SK-N-SH (cell line): ENCODE data around the gene SEMA4B.

Source experiments
- CTCF ChIP-seq: fragments of 200-600 bp; sonication (generic); IDR thresholded peaks from 2 replicates; pipeline ENCODE4 v1.6.1; 2017; ENCODE audit warnings: antibody characterized with exemption, mild to moderate bottlenecking, moderate library complexity
- EP300 ChIP-seq, 2 experiments: IDR thresholded peaks; 2 replicates each; pipeline versions ENCODE4 v1.4.0 to v1.6.1; 2012; ENCODE audit warnings: borderline replicate concordance in 1 of 2, low read depth in 1 of 2, low read length in 1 of 2
- EZH2phosphoT487 ChIP-seq: fragments of 200-600 bp; sonication (generic); IDR thresholded peaks from 2 replicates; pipeline ENCODE4 v1.6.1; 2017; ENCODE audit warnings: low read depth, mixed run types, mild to moderate bottlenecking, antibody characterized with exemption, moderate library complexity, borderline replicate concordance
- JUND ChIP-seq: IDR thresholded peaks from 2 replicates; pipeline ENCODE4 v1.4.0; 2012
- POLR2AphosphoS5 ChIP-seq: IDR thresholded peaks from 2 replicates; pipeline ENCODE4 v1.6.1; 2012; ENCODE audit warnings: low read depth, low read length
- RAD21 ChIP-seq: IDR thresholded peaks from 2 replicates; pipeline ENCODE4 v1.6.1; 2012; ENCODE audit warnings: mild to moderate bottlenecking, low read length
- REST ChIP-seq: IDR thresholded peaks from 2 replicates; pipeline ENCODE4 v1.6.1; 2012; ENCODE audit warnings: mild to moderate bottlenecking, low read depth, low read length, moderate library complexity
- SIN3A ChIP-seq: IDR thresholded peaks from 2 replicates; pipeline ENCODE4 v1.6.1; 2012; ENCODE audit warnings: low read depth, mild to moderate bottlenecking, low read length, moderate library complexity, borderline replicate concordance
- TCF12 ChIP-seq: IDR thresholded peaks from 2 replicates; pipeline ENCODE4 v1.4.0; 2012
- TEAD4 ChIP-seq: IDR thresholded peaks from 2 replicates; pipeline ENCODE4 v1.4.0; 2012; ENCODE audit warnings: mild to moderate bottlenecking, borderline replicate concordance; ENCODE audit not compliant: insufficient read depth
- YY1 ChIP-seq: IDR thresholded peaks from 2 replicates; pipeline ENCODE4 v1.4.0; 2012; ENCODE audit warnings: low read depth, mild to moderate bottlenecking

DNA sequence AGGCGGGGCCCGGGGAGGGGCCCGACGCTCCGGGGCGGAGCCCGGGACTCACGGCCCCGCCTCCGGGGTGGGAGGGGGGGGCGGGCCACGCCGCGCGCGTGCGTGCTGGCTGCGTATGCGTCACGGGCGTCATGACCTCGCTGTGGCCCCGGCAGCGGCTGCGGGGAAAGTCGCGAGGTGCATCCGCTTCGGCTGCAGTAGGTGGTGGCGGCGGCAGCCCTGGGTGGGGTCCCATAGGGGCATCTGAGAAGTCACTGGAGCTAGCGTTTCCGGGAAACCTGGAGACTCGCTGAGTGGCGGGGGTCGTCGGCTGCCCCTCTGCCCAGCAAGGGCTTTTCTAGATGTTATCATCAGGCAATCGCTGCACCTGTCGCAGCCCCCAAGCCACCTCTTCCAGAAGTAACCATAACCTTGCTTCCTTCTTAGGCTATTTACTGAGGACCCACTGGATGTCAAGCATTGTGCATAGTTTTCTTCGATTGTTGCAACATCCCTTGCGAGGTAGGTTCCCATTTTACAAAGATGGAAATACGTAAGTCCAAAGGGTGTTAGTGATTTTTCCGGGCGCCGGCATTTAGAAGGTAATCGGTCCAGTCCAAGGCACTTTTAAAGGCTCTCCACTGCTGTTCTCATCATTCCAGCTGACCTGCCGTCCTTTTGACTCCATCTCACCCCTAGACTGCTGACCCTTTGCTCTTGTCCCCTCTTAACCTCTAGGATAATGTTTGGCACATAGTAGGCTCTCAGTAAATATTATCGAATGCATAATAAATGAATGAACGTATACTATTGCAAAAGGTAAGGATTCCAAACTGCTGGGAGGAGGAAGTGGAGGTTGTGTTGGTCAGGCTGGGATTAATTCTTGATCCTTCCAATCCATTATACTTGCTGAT lies 33.2 kb downstream of the SEMA4B start, which contains the start of gene GDPGP1:
- TF ChIP-seq CTCF (no peak), RAD21 (no peak), SIN3A (no peak), JUND (no peak), TCF12 (no peak), TEAD4 (no peak), EZH2phosphoT487 (no peak), YY1 (no peak), REST (no peak), POLR2AphosphoS5 (peak; percentile 61; the same call in 1 of the 2 replicates), EP300 (IDR thresholded peaks at IDR 0.05; ENCODE audit: borderline replicate concordance in 1 of 2, low read depth in 1 of 2, low read length in 1 of 2) (no peak)
